ENCODE results near the gene CASP1. TPM values are rescaled to one million over a fixed set of nuclear protein-coding genes. Genes with fewer than 3 reads are reported as not detected.
A peak's percentile ranks its signal among the peaks of the same experiment; 100 is the strongest.

Gene CASP1
- total RNA-seq, 1 donor from 2014 or later, result 158 TPM

DNA sequence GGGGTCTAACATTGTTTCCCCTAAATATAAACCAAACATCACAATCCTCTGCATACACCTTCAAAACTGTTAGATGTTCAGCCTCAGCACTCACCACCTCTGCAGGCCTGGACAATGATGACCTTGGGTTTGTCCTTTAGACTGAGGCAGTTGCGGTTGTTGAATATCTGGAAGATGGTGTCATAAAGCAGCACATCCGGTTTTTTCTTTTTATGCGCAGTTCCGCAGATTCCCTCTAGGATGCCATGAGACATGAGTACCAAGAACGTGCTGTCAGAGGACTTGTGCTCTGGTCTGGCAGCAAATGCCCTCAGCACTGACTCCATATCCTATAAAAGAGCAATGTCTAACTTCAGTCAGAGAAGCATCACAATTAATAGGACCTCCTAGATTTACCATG is 34.8 kb downstream of the CASP1 start:
- Histone ChIP-seq H3K36me3 (no peaks in the 10 kb centered on the region), H3K27me3 (ENCODE audit: low read depth) (no peaks in the 10 kb centered on the region), H3K9me3 (no peaks in the 10 kb centered on the region), H3K4me3 (no peak overlapping the region), H3K4me1 (no peaks in the 10 kb centered on the region), H3K27ac (no peak overlapping the region)
- ATAC-seq (peak in 1 of 2 donors; percentile 24), DNase-seq (no peak)
- intact Hi-C loops (cut with DNase I), result no loop called here
- TF ChIP-seq, protein P1, sequence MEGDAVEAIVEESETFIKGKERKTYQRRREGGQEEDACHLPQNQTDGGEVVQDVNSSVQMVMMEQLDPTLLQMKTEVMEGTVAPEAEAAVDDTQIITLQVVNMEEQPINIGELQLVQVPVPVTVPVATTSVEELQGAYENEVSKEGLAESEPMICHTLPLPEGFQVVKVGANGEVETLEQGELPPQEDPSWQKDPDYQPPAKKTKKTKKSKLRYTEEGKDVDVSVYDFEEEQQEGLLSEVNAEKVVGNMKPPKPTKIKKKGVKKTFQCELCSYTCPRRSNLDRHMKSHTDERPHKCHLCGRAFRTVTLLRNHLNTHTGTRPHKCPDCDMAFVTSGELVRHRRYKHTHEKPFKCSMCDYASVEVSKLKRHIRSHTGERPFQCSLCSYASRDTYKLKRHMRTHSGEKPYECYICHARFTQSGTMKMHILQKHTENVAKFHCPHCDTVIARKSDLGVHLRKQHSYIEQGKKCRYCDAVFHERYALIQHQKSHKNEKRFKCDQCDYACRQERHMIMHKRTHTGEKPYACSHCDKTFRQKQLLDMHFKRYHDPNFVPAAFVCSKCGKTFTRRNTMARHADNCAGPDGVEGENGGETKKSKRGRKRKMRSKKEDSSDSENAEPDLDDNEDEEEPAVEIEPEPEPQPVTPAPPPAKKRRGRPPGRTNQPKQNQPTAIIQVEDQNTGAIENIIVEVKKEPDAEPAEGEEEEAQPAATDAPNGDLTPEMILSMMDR (IDR thresholded peaks at IDR 0.05), result no peak

DNA sequence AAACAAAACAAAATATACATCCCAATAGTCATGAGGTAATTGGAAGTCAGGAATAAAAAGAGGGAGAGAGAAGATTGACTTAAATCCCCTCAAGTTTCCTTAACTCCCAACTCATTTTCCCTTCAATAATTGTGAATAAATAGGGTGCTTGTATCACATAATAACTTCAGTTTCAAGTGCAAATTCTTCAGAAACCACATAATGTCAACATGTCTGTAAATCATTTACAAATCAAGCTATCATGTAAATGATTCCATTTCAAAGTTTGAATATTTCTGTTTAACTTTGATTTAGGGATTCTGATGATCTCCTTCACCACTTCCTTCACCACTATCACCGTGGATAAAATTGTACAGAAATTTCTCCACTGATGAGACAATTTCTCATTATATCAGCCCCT is 35.2 kb downstream of the CASP1 start:
- intact Hi-C loops (cut with DNase I), result no loop called here
- Histone ChIP-seq H3K4me1 (no peaks in the 10 kb centered on the region), H3K4me3 (no peak overlapping the region), H3K27me3 (ENCODE audit: low read depth) (no peaks in the 10 kb centered on the region), H3K9me3 (no peaks in the 10 kb centered on the region), H3K36me3 (no peaks in the 10 kb centered on the region), H3K27ac (no peak overlapping the region)
- ATAC-seq (no peak), DNase-seq (no peak)
- TF ChIP-seq, protein P1 (IDR thresholded peaks at IDR 0.05), result no peak

DNA sequence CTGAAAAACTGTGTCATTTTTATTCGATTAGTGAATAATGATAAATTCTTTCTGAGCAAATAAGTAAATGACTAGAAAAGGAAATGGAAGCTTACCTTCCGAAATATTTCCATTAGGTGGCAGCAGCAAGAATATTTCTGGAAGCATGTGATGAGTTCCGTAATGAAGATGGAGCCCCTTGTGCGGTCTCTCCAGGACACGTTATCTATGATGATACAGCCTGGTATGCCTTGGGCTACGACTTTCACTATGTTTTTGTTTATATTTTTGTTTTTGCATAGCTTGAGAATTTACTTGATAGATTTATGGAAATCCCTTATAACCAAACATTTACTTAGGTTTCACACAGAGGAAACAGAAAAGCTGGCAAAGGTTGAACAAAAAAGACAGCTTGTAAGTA is 37.7 kb downstream of the CASP1 start:
- intact Hi-C loops (cut with DNase I), result no loop called here
- ATAC-seq (no peak), DNase-seq (no peak)
- no peaks in the 10 kb centered on the region for H3K36me3 ChIP-seq
- no peaks in the 10 kb centered on the region for H3K4me1 ChIP-seq
- no peak overlapping the region for H3K4me3 ChIP-seq
- TF ChIP-seq, protein P1 (IDR thresholded peaks at IDR 0.05), result no peak
- H3K9me3 ChIP-seq, result no peaks in the 10 kb centered on the region
- no peak overlapping the region for H3K27ac ChIP-seq
- no peaks in the 10 kb centered on the region for H3K27me3 ChIP-seq (ENCODE audit: low read depth)

DNA sequence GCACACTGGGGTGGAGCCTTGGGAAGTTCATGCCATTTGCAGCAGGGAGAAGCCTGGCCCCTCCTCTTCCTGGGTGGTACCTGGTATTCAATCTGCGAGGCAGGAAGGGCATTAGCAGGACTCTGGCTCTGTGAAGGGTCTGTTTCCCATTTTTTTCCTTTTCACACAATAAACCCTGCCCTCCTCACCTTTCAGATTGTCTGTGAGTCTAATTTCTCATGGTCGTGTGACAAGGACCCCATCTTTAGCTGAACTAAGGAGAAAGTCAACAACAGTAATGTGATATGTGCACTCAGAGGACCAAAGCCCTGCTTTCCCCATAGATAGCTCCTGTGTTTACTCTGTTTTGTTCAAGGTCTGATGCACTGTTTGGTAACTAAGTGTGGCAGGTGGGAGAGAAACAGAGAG is 39.9 kb downstream of the CASP1 start:
- TF ChIP-seq, protein P1 (IDR thresholded peaks at IDR 0.05), result no peak
- H3K27ac ChIP-seq, result no peak overlapping the region
- H3K36me3 ChIP-seq, result no peaks in the 10 kb centered on the region
- H3K27me3 ChIP-seq (ENCODE audit: low read depth), result no peaks in the 10 kb centered on the region
- intact Hi-C loops (cut with DNase I), result no loop called here
- H3K4me3 ChIP-seq, result no peak overlapping the region
- ATAC-seq (no peak), DNase-seq (no peak)
- H3K4me1 ChIP-seq, result no peaks in the 10 kb centered on the region
- H3K9me3 ChIP-seq, result no peaks in the 10 kb centered on the region

DNA sequence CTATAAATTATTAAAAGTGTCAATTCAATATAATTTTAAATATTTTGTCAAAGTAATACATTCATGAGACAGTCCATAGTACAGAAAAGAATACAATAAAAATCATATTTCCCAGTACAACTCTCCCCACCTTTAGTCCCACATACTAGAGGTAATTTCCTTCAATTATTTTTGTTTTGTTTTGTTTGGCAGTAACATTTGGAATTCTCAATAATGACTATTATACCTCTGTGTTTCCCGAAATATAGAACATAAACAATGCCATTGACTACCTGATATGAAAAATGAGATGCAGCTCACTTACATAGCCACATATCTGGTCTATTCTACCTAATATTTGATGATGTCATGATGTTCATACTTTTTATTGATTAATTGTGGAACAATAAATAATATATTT is 42.2 kb downstream of the CASP1 start:
- DNase-seq, result no peak
- Histone ChIP-seq H3K27ac (no peak overlapping the region), H3K27me3 (ENCODE audit: low read depth) (no peaks in the 10 kb centered on the region), H3K4me3 (no peak overlapping the region), H3K4me1 (no peaks in the 10 kb centered on the region), H3K9me3 (peaks cover 3% of the 10 kb centered on the region), H3K36me3 (no peaks in the 10 kb centered on the region)
- ATAC-seq, result no peak
- TF ChIP-seq, protein P1 (IDR thresholded peaks at IDR 0.05), result no peak
- intact Hi-C loops (cut with DNase I), result no loop called here

DNA sequence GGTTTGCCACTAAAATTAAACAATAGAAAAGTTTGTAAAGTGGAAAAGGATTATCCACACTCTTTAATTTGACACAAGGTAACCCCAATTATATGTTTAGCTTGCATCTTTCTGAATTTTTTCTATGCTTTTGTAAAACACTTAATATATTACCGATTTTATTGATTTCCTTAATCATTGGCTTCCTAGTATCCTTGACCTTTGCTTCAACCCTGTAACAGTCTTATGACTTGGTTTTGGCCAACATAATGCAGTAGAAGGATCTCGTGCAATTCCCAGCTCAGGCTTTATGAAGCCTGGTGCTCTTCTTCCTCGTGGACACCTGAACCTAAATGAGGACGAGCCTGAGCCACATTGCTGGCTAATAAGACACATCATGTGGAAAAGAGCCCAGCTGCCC is 43.0 kb downstream of the CASP1 start:
- no peak overlapping the region for H3K27ac ChIP-seq
- ATAC-seq, result no peak
- intact Hi-C loops (cut with DNase I), result no loop called here

More for the DNA sequence above, 43.0 kb downstream of the CASP1 start:
- Histone ChIP-seq H3K27me3 (ENCODE audit: low read depth) (no peaks in the 10 kb centered on the region), H3K4me3 (no peak overlapping the region), H3K4me1 (no peaks in the 10 kb centered on the region), H3K36me3 (no peaks in the 10 kb centered on the region), H3K9me3 (peaks cover 3% of the 10 kb centered on the region)
- TF ChIP-seq, protein P1 (IDR thresholded peaks at IDR 0.05), result no peak
- no peak for DNase-seq

Measured in lower lobe of right lung (tissue), 2 donors.